GM19351 (cell line): ENCODE results near the gene SLC31A1.
A peak's percentile ranks its signal among the peaks of the same experiment; 100 is the strongest.

Experiments
- ATAC-seq: cut with Tn5 transposase; IDR thresholded peaks from one replicate; pipeline ENCODE4 v1.9.1; 2021; ENCODE audit warnings: mild to moderate bottlenecking, moderate library complexity; ENCODE audit not compliant: unreplicated experiment

SLC31A1 gene

GRCh38 chr9:113221003-113221799, at the start of gene SLC31A1, which contains the start of gene FKBP15:
SLC31A1 (plus strand) TSS chr9:113221544; CDS start chr9:113256149, 34,605 bp downstream.
FKBP15 (minus strand) TSS chr9:113221277; CDS start chr9:113221243, 34 bp downstream.
- peak; percentile 84 for ATAC-seq

GRCh38 chr9:113173341-113173740, 48.0 kb upstream of the SLC31A1 start:
- ATAC-seq = no peak

- ATAC-seq = no peak
These were observed 44.5 kb upstream of the SLC31A1 start for GRCh38 chr9:113176803-113177202.

- no peak for ATAC-seq
These were observed 44.1 kb upstream of the SLC31A1 start for GRCh38 chr9:113177251-113177650.

GRCh38 chr9:113178087-113178486, 43.3 kb upstream of the SLC31A1 start:
- no peak for ATAC-seq

- no peak for ATAC-seq
These were observed 41.5 kb upstream of the SLC31A1 start for GRCh38 chr9:113179839-113180238.

GRCh38 chr9:113181165-113181564, 40.2 kb upstream of the SLC31A1 start:
- no peak for ATAC-seq

- ATAC-seq = no peak
These were observed 37.3 kb upstream of the SLC31A1 start for GRCh38 chr9:113183956-113184488.

- no peak for ATAC-seq
These were observed 36.8 kb upstream of the SLC31A1 start for GRCh38 chr9:113184539-113184938.

GRCh38 chr9:113185271-113185670, 36.1 kb upstream of the SLC31A1 start:
- ATAC-seq = no peak

- ATAC-seq = no peak
These were observed 35.1 kb upstream of the SLC31A1 start for GRCh38 chr9:113186137-113186755.

- ATAC-seq = no peak
These were observed 33.3 kb upstream of the SLC31A1 start for GRCh38 chr9:113187929-113188595.

- no peak for ATAC-seq
These were observed 28.9 kb upstream of the SLC31A1 start for GRCh38 chr9:113192455-113192854.

- no peak for ATAC-seq
These were observed 21.5 kb upstream of the SLC31A1 start for GRCh38 chr9:113199683-113200329.

- ATAC-seq = no peak
These were observed 15.9 kb upstream of the SLC31A1 start for GRCh38 chr9:113205432-113205831.

- ATAC-seq = no peak
These were observed 15.5 kb upstream of the SLC31A1 start for GRCh38 chr9:113205861-113206260.

GRCh38 chr9:113210815-113211214, 10.5 kb upstream of the SLC31A1 start:
- peak; percentile 57 for ATAC-seq

GRCh38 chr9:113215132-113215531, 6.2 kb upstream of the SLC31A1 start:
- ATAC-seq = no peak

GRCh38 chr9:113216406-113216805, 4.9 kb upstream of the SLC31A1 start:
- no peak for ATAC-seq

- peak; percentile 43 for ATAC-seq
These were observed 2.0 kb upstream of the SLC31A1 start for GRCh38 chr9:113219186-113219936.
